ENCODE data around the gene MT1G. TPM values are rescaled to one million over a fixed set of nuclear protein-coding genes. Genes with fewer than 3 reads are reported as not detected.

Gene MT1G
- total RNA-seq, 1 donor from 2014 or later, result not detected

DNA sequence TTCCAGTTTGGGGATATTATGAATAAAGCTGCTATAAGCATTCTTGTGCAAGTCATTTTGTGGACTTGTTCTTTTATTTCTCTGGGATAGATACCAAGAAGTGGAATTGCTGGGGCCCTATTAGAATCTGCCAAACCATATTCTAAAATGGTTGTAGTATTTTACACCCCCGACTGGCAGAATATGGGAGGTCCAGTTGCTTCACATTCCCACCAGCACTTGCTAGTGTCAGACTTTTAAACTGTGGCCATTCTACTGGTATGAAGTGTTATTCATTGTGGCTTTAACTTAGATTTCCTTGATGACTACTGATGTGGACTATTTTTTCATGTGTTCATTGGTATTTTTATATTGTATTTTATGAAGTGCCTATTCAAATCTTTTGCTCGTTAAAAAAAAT, 44.0 kb upstream of the MT1G start:
- Mint-ChIP-seq H3K27ac (ENCODE audit: unreplicated experiment) (no peak overlapping the region), H3K4me3 (ENCODE audit: unreplicated experiment) (no peak overlapping the region), H3K9me3 (ENCODE audit: unreplicated experiment) (peaks cover 2% of the 10 kb centered on the region), H3K27me3 (ENCODE audit: unreplicated experiment) (no peaks in the 10 kb centered on the region), H3K36me3 (ENCODE audit: unreplicated experiment) (no peaks in the 10 kb centered on the region), H3K4me1 (ENCODE audit: low read depth, unreplicated experiment) (no peaks in the 10 kb centered on the region)
- TF ChIP-seq, protein P1, sequence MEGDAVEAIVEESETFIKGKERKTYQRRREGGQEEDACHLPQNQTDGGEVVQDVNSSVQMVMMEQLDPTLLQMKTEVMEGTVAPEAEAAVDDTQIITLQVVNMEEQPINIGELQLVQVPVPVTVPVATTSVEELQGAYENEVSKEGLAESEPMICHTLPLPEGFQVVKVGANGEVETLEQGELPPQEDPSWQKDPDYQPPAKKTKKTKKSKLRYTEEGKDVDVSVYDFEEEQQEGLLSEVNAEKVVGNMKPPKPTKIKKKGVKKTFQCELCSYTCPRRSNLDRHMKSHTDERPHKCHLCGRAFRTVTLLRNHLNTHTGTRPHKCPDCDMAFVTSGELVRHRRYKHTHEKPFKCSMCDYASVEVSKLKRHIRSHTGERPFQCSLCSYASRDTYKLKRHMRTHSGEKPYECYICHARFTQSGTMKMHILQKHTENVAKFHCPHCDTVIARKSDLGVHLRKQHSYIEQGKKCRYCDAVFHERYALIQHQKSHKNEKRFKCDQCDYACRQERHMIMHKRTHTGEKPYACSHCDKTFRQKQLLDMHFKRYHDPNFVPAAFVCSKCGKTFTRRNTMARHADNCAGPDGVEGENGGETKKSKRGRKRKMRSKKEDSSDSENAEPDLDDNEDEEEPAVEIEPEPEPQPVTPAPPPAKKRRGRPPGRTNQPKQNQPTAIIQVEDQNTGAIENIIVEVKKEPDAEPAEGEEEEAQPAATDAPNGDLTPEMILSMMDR (IDR thresholded peaks at IDR 0.05; ENCODE audit: partially characterized antibody, unreplicated experiment), result no peak
- DNase-seq, result no peak

DNA sequence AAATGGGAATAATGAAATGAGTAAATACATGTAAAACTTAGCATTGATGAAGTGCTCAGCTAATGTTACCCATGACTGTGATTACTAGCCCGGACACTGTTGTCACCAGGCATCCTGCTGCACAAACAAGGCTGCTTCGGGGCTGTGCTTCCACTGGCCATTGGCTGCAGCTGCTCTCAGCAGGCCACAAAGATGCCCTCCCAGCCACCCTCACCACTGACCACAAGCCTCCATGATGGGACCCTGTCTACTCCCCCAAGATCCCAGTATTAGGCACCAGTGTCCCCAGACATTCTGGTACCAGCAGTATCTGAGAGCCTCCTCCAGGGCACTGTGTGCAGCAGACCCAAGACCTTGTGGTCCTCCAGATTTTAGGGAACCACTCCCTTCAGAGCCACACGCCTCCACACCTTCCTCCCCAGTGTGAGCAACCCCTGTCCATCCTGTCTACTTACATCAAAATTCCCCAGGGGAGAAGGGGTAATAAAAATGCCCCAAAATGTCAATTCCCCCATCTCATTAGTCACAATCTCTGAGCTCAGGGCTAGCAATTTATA, 42.4 kb upstream of the MT1G start:
- H3K4me3 Mint-ChIP-seq (ENCODE audit: unreplicated experiment), result no peak overlapping the region
- no peaks in the 10 kb centered on the region for H3K36me3 Mint-ChIP-seq (ENCODE audit: unreplicated experiment)
- H3K9me3 Mint-ChIP-seq (ENCODE audit: unreplicated experiment), result peaks cover 2% of the 10 kb centered on the region
- no peaks in the 10 kb centered on the region for H3K27me3 Mint-ChIP-seq (ENCODE audit: unreplicated experiment)
- no peaks in the 10 kb centered on the region for H3K4me1 Mint-ChIP-seq (ENCODE audit: low read depth, unreplicated experiment)
- TF ChIP-seq, protein P1 (IDR thresholded peaks at IDR 0.05; ENCODE audit: partially characterized antibody, unreplicated experiment), result no peak
- no peak overlapping the region for H3K27ac Mint-ChIP-seq (ENCODE audit: unreplicated experiment)
- DNase-seq, result no peak

DNA sequence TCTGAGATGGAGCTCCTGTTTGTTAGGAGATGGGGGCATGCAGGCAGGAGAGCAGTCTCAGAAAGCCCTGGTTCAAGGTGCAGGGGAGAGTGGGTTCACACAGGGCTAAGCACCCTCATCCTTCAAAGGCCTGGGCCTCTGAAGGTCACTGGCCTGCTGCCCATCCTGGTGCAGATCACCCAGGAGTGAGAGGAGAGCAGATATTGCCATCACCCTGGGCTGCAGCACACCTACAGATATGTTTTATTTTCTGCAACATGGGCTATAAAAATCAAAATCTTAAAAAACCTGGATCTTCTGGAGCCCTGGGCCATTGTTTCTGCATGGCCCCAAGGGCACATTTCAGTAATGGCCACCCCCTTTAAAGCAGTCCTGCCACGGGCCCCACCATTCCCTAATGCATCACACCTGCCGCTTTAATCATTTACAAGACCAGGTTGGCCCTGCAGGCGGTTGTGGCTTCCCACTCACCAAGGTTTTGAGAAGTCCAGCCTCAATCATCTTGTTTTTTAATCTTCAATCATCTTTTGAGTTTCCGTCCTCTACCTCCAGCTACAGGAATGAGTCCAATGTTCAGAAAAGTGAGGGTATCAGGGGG, 41.7 kb upstream of the MT1G start:
- no peaks in the 10 kb centered on the region for H3K4me1 Mint-ChIP-seq (ENCODE audit: low read depth, unreplicated experiment)
- H3K9me3 Mint-ChIP-seq (ENCODE audit: unreplicated experiment), result peaks cover 2% of the 10 kb centered on the region
- peak overlapping the region; percentile 6 for H3K27ac Mint-ChIP-seq (ENCODE audit: unreplicated experiment)
- H3K36me3 Mint-ChIP-seq (ENCODE audit: unreplicated experiment), result no peaks in the 10 kb centered on the region
- no peaks in the 10 kb centered on the region for H3K27me3 Mint-ChIP-seq (ENCODE audit: unreplicated experiment)
- TF ChIP-seq, protein P1 (IDR thresholded peaks at IDR 0.05; ENCODE audit: partially characterized antibody, unreplicated experiment), result no peak
- no peak for DNase-seq
- no peak overlapping the region for H3K4me3 Mint-ChIP-seq (ENCODE audit: unreplicated experiment)

DNA sequence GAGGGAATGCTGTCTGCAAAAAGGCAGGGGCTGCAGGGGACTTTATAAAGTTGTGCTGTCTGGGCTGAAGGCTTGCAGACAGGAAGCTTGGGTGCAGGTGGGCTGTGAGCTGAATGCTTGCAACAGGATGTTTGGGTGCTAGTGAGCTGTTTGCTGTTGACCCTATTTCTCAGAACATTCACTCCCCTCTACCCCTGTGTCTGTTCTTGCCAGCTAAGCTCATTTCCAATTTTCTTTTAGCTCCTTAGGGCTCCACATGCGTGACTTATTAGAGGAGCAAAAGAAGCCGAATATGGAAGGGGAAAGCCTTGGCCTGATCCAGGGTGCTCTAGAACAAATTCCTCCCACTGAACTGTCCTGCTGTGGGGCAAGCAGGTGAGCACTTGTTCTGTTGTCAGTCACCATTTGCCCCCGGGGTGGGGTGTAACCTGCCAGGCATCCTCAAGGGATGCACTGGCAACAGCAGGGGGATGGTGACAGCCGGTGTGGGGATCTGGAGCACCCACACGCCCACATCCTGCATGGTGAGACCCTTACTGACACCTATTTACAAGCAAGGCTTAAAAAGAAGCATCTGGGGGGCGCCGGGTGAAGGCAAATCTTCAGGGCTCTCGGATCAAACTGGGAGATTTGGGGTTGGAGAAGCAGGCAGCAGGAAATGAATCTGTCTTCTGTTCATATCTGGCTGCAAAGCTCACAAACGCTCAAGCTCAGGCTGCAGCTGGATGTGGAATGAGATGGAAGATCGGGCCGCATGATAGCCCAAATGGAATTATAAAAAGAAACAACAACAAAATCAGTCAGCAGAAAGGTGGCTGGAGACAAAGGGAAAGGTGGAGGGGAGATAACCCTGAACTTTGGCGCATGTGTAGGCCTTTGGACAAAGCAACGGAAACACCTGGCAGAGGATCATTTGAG, 40.9 kb upstream of the MT1G start:
- H3K9me3 Mint-ChIP-seq (ENCODE audit: unreplicated experiment), result peaks cover 2% of the 10 kb centered on the region
- no peak overlapping the region for H3K4me3 Mint-ChIP-seq (ENCODE audit: unreplicated experiment)
- no peaks in the 10 kb centered on the region for H3K36me3 Mint-ChIP-seq (ENCODE audit: unreplicated experiment)
- no peaks in the 10 kb centered on the region for H3K27me3 Mint-ChIP-seq (ENCODE audit: unreplicated experiment)
- DNase-seq, result no peak
- peak overlapping the region; percentile 6 for H3K27ac Mint-ChIP-seq (ENCODE audit: unreplicated experiment)
- no peaks in the 10 kb centered on the region for H3K4me1 Mint-ChIP-seq (ENCODE audit: low read depth, unreplicated experiment)
- TF ChIP-seq, protein P1 (IDR thresholded peaks at IDR 0.05; ENCODE audit: partially characterized antibody, unreplicated experiment), result no peak
